ENCODE results near the gene BRD9.
"Not testable (repeated sequence)": the region's sequence is repeated elsewhere in the genome, so short reads cannot be mapped to it uniquely, and the experiment has no call there.

GRCh38 chr5:837621-838121, 54.9 kb downstream of the BRD9 start:
- TF ChIP-seq EZH2 (IDR thresholded peaks at IDR 0.05; ENCODE audit: borderline replicate concordance, low read length) = not testable (repeated sequence)
- TF ChIP-seq, protein P1, sequence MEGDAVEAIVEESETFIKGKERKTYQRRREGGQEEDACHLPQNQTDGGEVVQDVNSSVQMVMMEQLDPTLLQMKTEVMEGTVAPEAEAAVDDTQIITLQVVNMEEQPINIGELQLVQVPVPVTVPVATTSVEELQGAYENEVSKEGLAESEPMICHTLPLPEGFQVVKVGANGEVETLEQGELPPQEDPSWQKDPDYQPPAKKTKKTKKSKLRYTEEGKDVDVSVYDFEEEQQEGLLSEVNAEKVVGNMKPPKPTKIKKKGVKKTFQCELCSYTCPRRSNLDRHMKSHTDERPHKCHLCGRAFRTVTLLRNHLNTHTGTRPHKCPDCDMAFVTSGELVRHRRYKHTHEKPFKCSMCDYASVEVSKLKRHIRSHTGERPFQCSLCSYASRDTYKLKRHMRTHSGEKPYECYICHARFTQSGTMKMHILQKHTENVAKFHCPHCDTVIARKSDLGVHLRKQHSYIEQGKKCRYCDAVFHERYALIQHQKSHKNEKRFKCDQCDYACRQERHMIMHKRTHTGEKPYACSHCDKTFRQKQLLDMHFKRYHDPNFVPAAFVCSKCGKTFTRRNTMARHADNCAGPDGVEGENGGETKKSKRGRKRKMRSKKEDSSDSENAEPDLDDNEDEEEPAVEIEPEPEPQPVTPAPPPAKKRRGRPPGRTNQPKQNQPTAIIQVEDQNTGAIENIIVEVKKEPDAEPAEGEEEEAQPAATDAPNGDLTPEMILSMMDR (conservative IDR thresholded peaks at IDR 0.05 in 1 of 2, IDR thresholded peaks at IDR 0.05 in 1 of 2; ENCODE audit: extremely low read depth in 1 of 2, insufficient read depth in 1 of 2, low read depth in 1 of 2, low read length in 2 of 2) = not testable (repeated sequence)

All from mammary epithelial cell (primary cell).